SU-DHL-6 (cell line): Measurements from ENCODE around the gene ZMIZ1.

ENCODE experiments used
- H2AFZ ChIP-seq: fragments of 200-600 bp; sonication (generic); 2 replicates; pipeline ENCODE4 v1.6.1; 2014; ENCODE audit warnings: low read depth, mild to moderate bottlenecking, moderate library complexity, mixed read lengths, antibody characterized with exemption, low read length; ENCODE audit not compliant: severe bottlenecking
- H3F3A ChIP-seq: fragments of 200-600 bp; shearing (Covaris generic); 2 replicates; pipeline ENCODE4 v1.6.0; 2016; ENCODE audit warnings: antibody characterized with exemption, mild to moderate bottlenecking; ENCODE audit not compliant: insufficient read depth
- H3K27ac ChIP-seq: fragments of 200-600 bp; sonication (generic); 2 replicates; pipeline ENCODE4 v1.5.1; 2016; ENCODE audit warnings: low read depth, mild to moderate bottlenecking, low read length, moderate library complexity, mixed read lengths
- H3K27me3 ChIP-seq: fragments of 200-600 bp; sonication (generic), shearing (Covaris generic); 2 replicates; pipeline ENCODE4 v1.6.0; 2014; ENCODE audit warnings: mild to moderate bottlenecking, low read length
- H3K36me3 ChIP-seq: fragments of 200-600 bp; sonication (generic); 2 replicates; pipeline ENCODE4 v1.6.1; 2014; ENCODE audit warnings: mild to moderate bottlenecking, low read length, mixed read lengths
- H3K4me2 ChIP-seq: fragments of 300-600, 200-600 bp; shearing (Covaris generic), sonication (generic); 2 replicates; pipeline ENCODE4 v1.6.0; 2014; ENCODE audit warnings: low read length, low read depth, mild to moderate bottlenecking; ENCODE audit not compliant: poor library complexity, severe bottlenecking
- H3K4me3 ChIP-seq: fragments of 200-600 bp; sonication (generic); 2 replicates; pipeline ENCODE4 v1.5.1; 2014; ENCODE audit warnings: antibody characterized with exemption, low read length, mild to moderate bottlenecking, mixed read lengths; ENCODE audit not compliant: insufficient read depth, poor library complexity, severe bottlenecking
- H3K79me2 ChIP-seq: fragments of 200-600 bp; sonication (generic); 2 replicates; pipeline ENCODE4 v1.6.1; 2014; ENCODE audit warnings: mild to moderate bottlenecking, low read length, moderate library complexity; ENCODE audit not compliant: insufficient read depth
- H3K9ac ChIP-seq: fragments of 200-600 bp; sonication (generic); 2 replicates; pipeline ENCODE4 v1.7.0; 2014; ENCODE audit warnings: mild to moderate bottlenecking, low read length
- H3K9me2 ChIP-seq: fragments of 200-600 bp; sonication (generic); replicated peaks from 2 replicates; pipeline ENCODE4 v1.6.1; 2014; ENCODE audit warnings: low read length; ENCODE audit not compliant: insufficient read depth
- H3K9me3 ChIP-seq: fragments of 200-600 bp; sonication (generic); 2 replicates; pipeline ENCODE4 v1.6.1; 2014; ENCODE audit warnings: low read length, mixed read lengths; ENCODE audit not compliant: insufficient read depth
- H4K20me1 ChIP-seq: fragments of 200-600 bp; sonication (generic); 2 replicates; pipeline ENCODE4 v1.6.1; 2014; ENCODE audit warnings: low read depth, mild to moderate bottlenecking, antibody characterized with exemption, low read length, moderate library complexity, mixed read lengths
- EZH2phosphoT487 ChIP-seq: fragments of 200-600 bp; sonication (generic), shearing (Covaris generic); conservative IDR thresholded peaks from 2 replicates; pipeline ENCODE4 v1.6.1; 2018; ENCODE audit warnings: mild to moderate bottlenecking, antibody characterized with exemption, low read length, moderate library complexity, mixed read lengths
- TF ChIP-seq, protein P1 (sequence below): fragments of 200-600 bp; sonication (generic); IDR thresholded peaks from one replicate; pipeline ENCODE4 v1.5.1; 2017; ENCODE audit warnings: antibody characterized with exemption, mild to moderate bottlenecking, low read length, moderate library complexity; ENCODE audit not compliant: insufficient read depth, poor library complexity, severe bottlenecking

ZMIZ1 gene

DNA sequence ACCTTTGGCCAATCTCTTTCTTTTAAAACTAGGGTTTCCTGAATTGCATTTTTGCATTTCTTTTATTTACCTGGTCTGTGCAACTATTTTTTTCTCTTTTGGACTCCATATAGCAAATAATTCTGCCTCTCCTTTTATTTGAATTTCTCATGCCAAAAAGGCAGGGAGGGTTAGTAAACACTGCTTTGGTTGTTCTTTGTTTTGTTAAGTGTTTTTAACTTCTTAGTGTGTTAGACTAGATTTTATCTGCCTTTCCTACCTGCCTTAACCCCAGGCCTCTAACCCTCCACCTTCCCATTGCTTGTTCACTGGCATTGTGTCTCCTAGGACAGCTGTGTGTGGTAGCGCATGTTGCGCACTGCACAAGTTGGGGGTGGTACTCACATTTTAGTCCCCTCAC is 18.1 kb downstream of the ZMIZ1 start:
- H3K36me3 ChIP-seq: no peaks in the 10 kb centered on the region
- no peak overlapping the region for H3K9ac ChIP-seq
- H3K9me2 ChIP-seq: no peaks in the 10 kb centered on the region
- no peaks in the 10 kb centered on the region for H3K79me2 ChIP-seq
- H3K4me3 ChIP-seq: no peak overlapping the region
- H3K27me3 ChIP-seq: no peaks in the 10 kb centered on the region
- H2AFZ ChIP-seq: no peak overlapping the region
- H3K27ac ChIP-seq: no peak overlapping the region
- no peaks in the 10 kb centered on the region for H3F3A ChIP-seq
- H4K20me1 ChIP-seq: no peaks in the 10 kb centered on the region
- no peak overlapping the region for H3K4me2 ChIP-seq
- no peaks in the 10 kb centered on the region for H3K9me3 ChIP-seq
- no peak for TF ChIP-seq EZH2phosphoT487
- TF ChIP-seq, protein P1, sequence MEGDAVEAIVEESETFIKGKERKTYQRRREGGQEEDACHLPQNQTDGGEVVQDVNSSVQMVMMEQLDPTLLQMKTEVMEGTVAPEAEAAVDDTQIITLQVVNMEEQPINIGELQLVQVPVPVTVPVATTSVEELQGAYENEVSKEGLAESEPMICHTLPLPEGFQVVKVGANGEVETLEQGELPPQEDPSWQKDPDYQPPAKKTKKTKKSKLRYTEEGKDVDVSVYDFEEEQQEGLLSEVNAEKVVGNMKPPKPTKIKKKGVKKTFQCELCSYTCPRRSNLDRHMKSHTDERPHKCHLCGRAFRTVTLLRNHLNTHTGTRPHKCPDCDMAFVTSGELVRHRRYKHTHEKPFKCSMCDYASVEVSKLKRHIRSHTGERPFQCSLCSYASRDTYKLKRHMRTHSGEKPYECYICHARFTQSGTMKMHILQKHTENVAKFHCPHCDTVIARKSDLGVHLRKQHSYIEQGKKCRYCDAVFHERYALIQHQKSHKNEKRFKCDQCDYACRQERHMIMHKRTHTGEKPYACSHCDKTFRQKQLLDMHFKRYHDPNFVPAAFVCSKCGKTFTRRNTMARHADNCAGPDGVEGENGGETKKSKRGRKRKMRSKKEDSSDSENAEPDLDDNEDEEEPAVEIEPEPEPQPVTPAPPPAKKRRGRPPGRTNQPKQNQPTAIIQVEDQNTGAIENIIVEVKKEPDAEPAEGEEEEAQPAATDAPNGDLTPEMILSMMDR: no peak

DNA sequence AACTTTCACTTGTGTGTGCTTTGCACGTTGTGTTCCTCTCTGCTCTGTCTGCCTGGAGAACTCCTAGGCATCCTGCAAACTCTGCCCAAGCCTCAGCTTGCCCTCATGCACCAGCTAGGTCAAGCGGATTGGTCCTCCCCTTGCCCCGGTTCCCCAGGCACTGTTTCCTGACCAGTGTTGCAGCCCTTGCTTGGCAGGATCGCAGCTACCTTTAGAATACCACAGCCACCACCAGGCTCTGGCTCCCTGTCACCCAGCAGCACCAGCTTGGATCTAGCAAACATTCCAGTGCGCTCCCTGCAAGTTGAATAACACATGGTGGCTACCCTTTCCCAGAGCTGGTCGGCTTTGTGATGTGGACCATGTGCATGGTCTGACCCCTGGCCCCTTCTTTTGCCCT is 19.0 kb downstream of the ZMIZ1 start:
- Histone ChIP-seq H2AFZ (no peak overlapping the region), H3K27ac (no peak overlapping the region), H3F3A (no peaks in the 10 kb centered on the region), H4K20me1 (no peaks in the 10 kb centered on the region), H3K9ac (no peak overlapping the region), H3K9me3 (no peaks in the 10 kb centered on the region), H3K79me2 (no peaks in the 10 kb centered on the region), H3K27me3 (no peaks in the 10 kb centered on the region), H3K9me2 (no peaks in the 10 kb centered on the region), H3K4me2 (no peak overlapping the region), H3K36me3 (no peaks in the 10 kb centered on the region), H3K4me3 (no peak overlapping the region)
- TF ChIP-seq, protein P1: no peak
- no peak for TF ChIP-seq EZH2phosphoT487

DNA sequence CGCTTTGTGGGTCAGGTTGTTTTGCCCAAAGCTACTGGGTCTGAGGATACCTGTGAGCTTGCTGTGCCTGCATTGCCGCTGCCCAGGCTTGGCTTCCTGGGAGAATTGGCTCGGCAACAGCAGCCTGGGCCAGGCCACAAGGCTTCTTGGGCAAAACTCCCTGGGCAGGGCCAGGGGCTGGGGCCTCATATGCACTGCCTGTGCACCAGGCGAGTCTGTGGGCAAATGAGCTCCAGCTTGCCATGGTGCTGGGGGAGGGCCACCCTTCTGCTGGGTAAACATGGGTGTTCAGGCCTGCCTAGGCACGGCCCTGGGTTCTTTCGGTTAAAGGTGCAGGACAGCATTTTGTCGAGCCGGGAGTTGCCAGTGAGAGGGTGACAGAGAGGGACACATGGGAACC is 19.4 kb downstream of the ZMIZ1 start:
- Histone ChIP-seq H3K9me3 (no peaks in the 10 kb centered on the region), H3K79me2 (no peaks in the 10 kb centered on the region), H3K4me2 (no peak overlapping the region), H3K27ac (no peak overlapping the region), H3K4me3 (no peak overlapping the region), H3K36me3 (no peaks in the 10 kb centered on the region), H3K9me2 (no peaks in the 10 kb centered on the region), H2AFZ (no peak overlapping the region), H3F3A (no peaks in the 10 kb centered on the region), H3K9ac (no peak overlapping the region), H4K20me1 (no peaks in the 10 kb centered on the region), H3K27me3 (no peaks in the 10 kb centered on the region)
- TF ChIP-seq, protein P1: no peak
- TF ChIP-seq EZH2phosphoT487: no peak
